ENCODE results near the gene KAT2B.

KAT2B gene

GRCh38 chr3:20039765-20040547 is at the start of gene KAT2B:
Gene KAT2B, plus strand, starts transcription at chr3:20040446. Its CDS starts 32 bp downstream, at chr3:20040478.
- Histone ChIP-seq H2AFZ (ENCODE audit: low read depth) (peak within 1 kb of the TSS; percentile 80), H3K36me3 (ENCODE audit: insufficient read depth) (no peaks in the 10 kb centered on the region), H3K27me3 (ENCODE audit: insufficient read depth, low read depth) (no peaks in the 10 kb centered on the region), H3K27ac (peak within 1 kb of the TSS; percentile 95), H3K79me2 (ENCODE audit: insufficient read depth, low read depth) (peaks cover 30% of the 10 kb centered on the region; the same call in 1 of the 2 replicates), H3K4me2 (peak within 1 kb of the TSS; percentile 87), H4K20me1 (ENCODE audit: insufficient read depth) (no peaks in the 10 kb centered on the region), H3K9ac (peak within 1 kb of the TSS; percentile 86), H3K4me1 (ENCODE audit: low read depth, poor library complexity, severe bottlenecking) (peaks cover 33% of the 10 kb centered on the region), H3K4me3 (IDR thresholded peaks at IDR 0.05; ENCODE audit: insufficient read depth, low read depth, low read length) (no peak within 1 kb of the TSS)
- TF ChIP-seq, protein P1, sequence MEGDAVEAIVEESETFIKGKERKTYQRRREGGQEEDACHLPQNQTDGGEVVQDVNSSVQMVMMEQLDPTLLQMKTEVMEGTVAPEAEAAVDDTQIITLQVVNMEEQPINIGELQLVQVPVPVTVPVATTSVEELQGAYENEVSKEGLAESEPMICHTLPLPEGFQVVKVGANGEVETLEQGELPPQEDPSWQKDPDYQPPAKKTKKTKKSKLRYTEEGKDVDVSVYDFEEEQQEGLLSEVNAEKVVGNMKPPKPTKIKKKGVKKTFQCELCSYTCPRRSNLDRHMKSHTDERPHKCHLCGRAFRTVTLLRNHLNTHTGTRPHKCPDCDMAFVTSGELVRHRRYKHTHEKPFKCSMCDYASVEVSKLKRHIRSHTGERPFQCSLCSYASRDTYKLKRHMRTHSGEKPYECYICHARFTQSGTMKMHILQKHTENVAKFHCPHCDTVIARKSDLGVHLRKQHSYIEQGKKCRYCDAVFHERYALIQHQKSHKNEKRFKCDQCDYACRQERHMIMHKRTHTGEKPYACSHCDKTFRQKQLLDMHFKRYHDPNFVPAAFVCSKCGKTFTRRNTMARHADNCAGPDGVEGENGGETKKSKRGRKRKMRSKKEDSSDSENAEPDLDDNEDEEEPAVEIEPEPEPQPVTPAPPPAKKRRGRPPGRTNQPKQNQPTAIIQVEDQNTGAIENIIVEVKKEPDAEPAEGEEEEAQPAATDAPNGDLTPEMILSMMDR (conservative IDR thresholded peaks at IDR 0.05; ENCODE audit: low read depth, low read length) = peak; percentile 39; the same call in 1 of the 2 replicates

DNA sequence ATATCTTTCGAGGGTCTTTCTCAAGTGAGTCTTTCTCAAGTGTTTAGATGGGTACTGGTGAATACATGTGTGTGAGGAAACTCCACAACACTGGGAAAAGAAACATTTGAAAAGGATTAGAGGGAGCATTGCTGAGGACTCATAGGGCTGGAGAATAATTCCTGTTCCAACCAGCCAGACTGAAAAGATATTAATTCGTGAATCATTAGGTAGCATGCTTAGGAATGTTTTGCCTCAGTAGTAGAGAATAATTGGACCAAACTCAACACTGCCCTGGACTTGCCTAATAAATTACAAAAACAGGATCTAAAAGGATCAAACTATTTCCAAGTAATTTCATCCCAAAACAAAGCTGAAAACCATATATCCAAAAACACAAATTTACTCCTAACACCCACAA is 45.5 kb upstream of the KAT2B start:
- H3K9ac ChIP-seq = no peak overlapping the region
- H3K4me3 ChIP-seq (IDR thresholded peaks at IDR 0.05; ENCODE audit: insufficient read depth, low read depth, low read length) = no peak overlapping the region
- TF ChIP-seq, protein P1 (conservative IDR thresholded peaks at IDR 0.05; ENCODE audit: low read depth, low read length) = no peak

GRCh38 chr3:19997502-19997901 is 42.7 kb upstream of the KAT2B start:
- Histone ChIP-seq H3K27ac (no peak overlapping the region), H3K4me3 (IDR thresholded peaks at IDR 0.05; ENCODE audit: insufficient read depth, low read depth, low read length) (no peak overlapping the region), H3K9ac (no peak overlapping the region), H3K79me2 (ENCODE audit: insufficient read depth, low read depth) (no peaks in the 10 kb centered on the region), H2AFZ (ENCODE audit: low read depth) (no peak overlapping the region), H4K20me1 (ENCODE audit: insufficient read depth) (no peaks in the 10 kb centered on the region), H3K27me3 (ENCODE audit: insufficient read depth, low read depth) (no peaks in the 10 kb centered on the region), H3K4me2 (no peak overlapping the region), H3K36me3 (ENCODE audit: insufficient read depth) (no peaks in the 10 kb centered on the region), H3K4me1 (ENCODE audit: low read depth, poor library complexity, severe bottlenecking) (no peaks in the 10 kb centered on the region)
- TF ChIP-seq, protein P1 (conservative IDR thresholded peaks at IDR 0.05; ENCODE audit: low read depth, low read length) = no peak

More for the DNA sequence above, 45.5 kb upstream of the KAT2B start:
- H3K4me1 ChIP-seq (ENCODE audit: low read depth, poor library complexity, severe bottlenecking) = no peaks in the 10 kb centered on the region
- H4K20me1 ChIP-seq (ENCODE audit: insufficient read depth) = no peaks in the 10 kb centered on the region
- H2AFZ ChIP-seq (ENCODE audit: low read depth) = no peak overlapping the region
- no peaks in the 10 kb centered on the region for H3K27me3 ChIP-seq (ENCODE audit: insufficient read depth, low read depth)
- H3K4me2 ChIP-seq = no peak overlapping the region
- H3K27ac ChIP-seq = no peak overlapping the region
- no peaks in the 10 kb centered on the region for H3K36me3 ChIP-seq (ENCODE audit: insufficient read depth)
- no peaks in the 10 kb centered on the region for H3K79me2 ChIP-seq (ENCODE audit: insufficient read depth, low read depth)

- H3K4me3 ChIP-seq (IDR thresholded peaks at IDR 0.05; ENCODE audit: insufficient read depth, low read depth, low read length) = no peak overlapping the region
- H3K4me2 ChIP-seq = no peak overlapping the region
- H3K79me2 ChIP-seq (ENCODE audit: insufficient read depth, low read depth) = no peaks in the 10 kb centered on the region
- TF ChIP-seq, protein P1 (conservative IDR thresholded peaks at IDR 0.05; ENCODE audit: low read depth, low read length) = no peak
- no peaks in the 10 kb centered on the region for H4K20me1 ChIP-seq (ENCODE audit: insufficient read depth)
- no peak overlapping the region for H3K27ac ChIP-seq
- H3K9ac ChIP-seq = no peak overlapping the region
- H2AFZ ChIP-seq (ENCODE audit: low read depth) = no peak overlapping the region
- no peaks in the 10 kb centered on the region for H3K36me3 ChIP-seq (ENCODE audit: insufficient read depth)
- H3K4me1 ChIP-seq (ENCODE audit: low read depth, poor library complexity, severe bottlenecking) = no peaks in the 10 kb centered on the region
- H3K27me3 ChIP-seq (ENCODE audit: insufficient read depth, low read depth) = no peaks in the 10 kb centered on the region
Measured at GRCh38 chr3:20001932-20002331, 38.3 kb upstream of the KAT2B start.
